Left kidney (tissue), 2 donors: ENCODE data around the gene CNST. TPM values are rescaled to one million over a fixed set of nuclear protein-coding genes. Genes with fewer than 3 reads are reported as not detected.
"Not testable (repeated sequence)": the region's sequence is repeated elsewhere in the genome, so short reads cannot be mapped to it uniquely, and the experiment has no call there.

Experiments used
- DNase-seq: peaks from one replicate; pipeline ENCODE4 v3.0.0-alpha.2; 2013
- polyA plus RNA-seq: library from polyadenylated mRNA; unstranded; fragments of 120-200 nt; gene quantifications from one replicate; pipeline ENCODE4 v1.2.1, GENCODE V29; 2013; ENCODE audit not compliant: insufficient read length

CNST gene
- polyA plus RNA-seq, 1 donor: 22.4 TPM

- no peak for DNase-seq
Measured at GRCh38 chr1:246709835-246710234, 143.6 kb downstream of the CNST start.

DNA sequence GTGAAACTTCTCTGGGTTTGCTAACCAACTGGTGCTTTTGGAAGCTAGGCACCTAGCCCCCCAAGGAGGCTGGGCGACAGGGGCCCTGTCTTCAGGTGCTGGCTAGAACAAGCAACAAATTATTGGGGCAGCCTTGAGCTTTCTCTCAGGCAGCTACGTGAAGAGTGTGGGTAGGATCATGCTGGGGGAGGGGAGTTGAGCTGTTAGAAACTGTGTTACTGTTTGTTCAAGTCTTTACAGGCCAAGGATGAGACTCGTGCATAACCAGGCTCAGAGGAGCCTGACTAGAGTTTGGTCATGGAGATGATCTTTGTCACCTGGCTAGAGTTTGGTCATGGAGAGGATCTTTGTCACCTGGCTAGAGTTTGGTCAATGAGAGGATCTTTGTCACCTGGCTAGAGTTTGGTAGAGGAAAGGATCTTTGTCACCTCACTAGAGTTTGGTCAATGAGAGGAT lies 145.3 kb downstream of the CNST start:
- DNase-seq: no peak

GRCh38 chr1:246712428-246712827 lies 146.2 kb downstream of the CNST start:
- not testable (repeated sequence) for DNase-seq

Other genes starting within 250 kb of the CNST start
- gene SMYD3, start 59.2 kb upstream of the CNST start, polyA plus RNA-seq: 25.2 TPM
- 21.3 TPM for gene TFB2M, start 195 bp upstream of the CNST start, polyA plus RNA-seq
- gene SCCPDH, start 158.0 kb downstream of the CNST start, polyA plus RNA-seq: 50.4 TPM